Activated naive CD8-positive, alpha-beta T cell treated with anti-CD3 and anti-CD28 coated beads, Interleukin-2, amount 50 U/mL, for 24 hours (primary cell): ENCODE results near the gene HDAC2.
A peak's percentile ranks its signal among the peaks of the same experiment; 100 is the strongest.
"Not testable (repeated sequence)": the region's sequence is repeated elsewhere in the genome, so short reads cannot be mapped to it uniquely, and the experiment has no call there.

Source experiments
- ATAC-seq: fragments of 150-1000 bp; cut with Tn5 transposase; one replicate; pipeline ENCODE4 v1.10.0; 2021
- DNase-seq: peaks from one replicate; pipeline ENCODE4 v3.0.0; 2021
- H3K27ac Mint-ChIP-seq: one replicate; pipeline ENCODE4 v1.8.0; 2021; ENCODE audit warnings: mild to moderate bottlenecking, mixed read lengths
- H3K27me3 Mint-ChIP-seq: one replicate; pipeline ENCODE4 v1.8.0; 2021; ENCODE audit warnings: mixed read lengths
- H3K36me3 Mint-ChIP-seq: one replicate; pipeline ENCODE4 v1.8.0; 2021; ENCODE audit warnings: low read depth, mixed read lengths
- H3K4me1 Mint-ChIP-seq: one replicate; pipeline ENCODE4 v1.8.0; 2021; ENCODE audit warnings: mixed read lengths
- H3K4me3 Mint-ChIP-seq: one replicate; pipeline ENCODE4 v1.8.0; 2021; ENCODE audit warnings: mild to moderate bottlenecking, moderate library complexity, mixed read lengths
- H3K9me3 Mint-ChIP-seq: one replicate; pipeline ENCODE4 v1.8.0; 2021; ENCODE audit warnings: mixed read lengths

HDAC2 gene

GRCh38 chr6:113989675-113990074 lies 18.7 kb upstream of the HDAC2 start:
- DNase-seq = no peak
- Mint-ChIP-seq H3K27me3 (no peaks in the 10 kb centered on the region), H3K4me3 (no peak overlapping the region), H3K4me1 (no peaks in the 10 kb centered on the region), H3K36me3 (no peaks in the 10 kb centered on the region), H3K27ac (no peak overlapping the region), H3K9me3 (peaks cover 5% of the 10 kb centered on the region)
- no peak for ATAC-seq

GRCh38 chr6:113982675-113983074 lies 11.7 kb upstream of the HDAC2 start:
- not testable (repeated sequence) for ATAC-seq, H3K36me3 Mint-ChIP-seq, H3K27ac Mint-ChIP-seq, DNase-seq, H3K9me3 Mint-ChIP-seq, H3K4me1 Mint-ChIP-seq, H3K4me3 Mint-ChIP-seq, H3K27me3 Mint-ChIP-seq

- DNase-seq (no peak), ATAC-seq (no peak)
- peaks cover 2% of the 10 kb centered on the region for H3K4me1 Mint-ChIP-seq
- no peak overlapping the region for H3K27ac Mint-ChIP-seq
- H3K4me3 Mint-ChIP-seq = no peak overlapping the region
- H3K27me3 Mint-ChIP-seq = peaks cover 2% of the 10 kb centered on the region
- H3K36me3 Mint-ChIP-seq = no peaks in the 10 kb centered on the region
- H3K9me3 Mint-ChIP-seq = no peaks in the 10 kb centered on the region
Observed at GRCh38 chr6:113982055-113982550, 11.2 kb upstream of the HDAC2 start.

GRCh38 chr6:113980937-113981554 lies 10.1 kb upstream of the HDAC2 start:
- no peaks in the 10 kb centered on the region for H3K9me3 Mint-ChIP-seq
- H3K4me1 Mint-ChIP-seq = peaks cover 2% of the 10 kb centered on the region
- DNase-seq (no peak), ATAC-seq (peak; percentile 68)
- no peak overlapping the region for H3K4me3 Mint-ChIP-seq
- H3K27me3 Mint-ChIP-seq = peaks cover 2% of the 10 kb centered on the region
- H3K27ac Mint-ChIP-seq = no peak overlapping the region
- H3K36me3 Mint-ChIP-seq = no peaks in the 10 kb centered on the region

- DNase-seq (no peak), ATAC-seq (no peak)
- peaks cover 2% of the 10 kb centered on the region for H3K4me1 Mint-ChIP-seq
- no peaks in the 10 kb centered on the region for H3K9me3 Mint-ChIP-seq
- H3K4me3 Mint-ChIP-seq = no peak overlapping the region
- H3K36me3 Mint-ChIP-seq = no peaks in the 10 kb centered on the region
- H3K27ac Mint-ChIP-seq = no peak overlapping the region
- H3K27me3 Mint-ChIP-seq = peaks cover 2% of the 10 kb centered on the region
Observed at GRCh38 chr6:113979937-113980336, 9.0 kb upstream of the HDAC2 start.

GRCh38 chr6:113978084-113978675 lies 7.2 kb upstream of the HDAC2 start:
- DNase-seq = no peak
- Mint-ChIP-seq H3K4me1 (peaks cover 2% of the 10 kb centered on the region), H3K27me3 (peaks cover 2% of the 10 kb centered on the region), H3K4me3 (no peak overlapping the region), H3K36me3 (no peaks in the 10 kb centered on the region), H3K9me3 (no peaks in the 10 kb centered on the region), H3K27ac (no peak overlapping the region)
- ATAC-seq = no peak

GRCh38 chr6:113976806-113977205 lies 5.9 kb upstream of the HDAC2 start:
- DNase-seq (no peak), ATAC-seq (no peak)
- Mint-ChIP-seq H3K36me3 (peaks cover 2% of the 10 kb centered on the region), H3K9me3 (no peaks in the 10 kb centered on the region), H3K4me1 (peaks cover 10% of the 10 kb centered on the region), H3K27me3 (peaks cover 2% of the 10 kb centered on the region), H3K4me3 (no peak overlapping the region), H3K27ac (no peak overlapping the region)

GRCh38 chr6:113971741-113972140 lies 793 bp upstream of the HDAC2 start:
- Mint-ChIP-seq H3K36me3 (peaks cover 6% of the 10 kb centered on the region), H3K9me3 (no peaks in the 10 kb centered on the region), H3K4me1 (peaks cover 41% of the 10 kb centered on the region), H3K27me3 (no peaks in the 10 kb centered on the region), H3K27ac (peak overlapping the region; percentile 97), H3K4me3 (peak overlapping the region; percentile 97)
- DNase-seq = no peak
- no peak for ATAC-seq

- Mint-ChIP-seq H3K36me3 (peaks cover 8% of the 10 kb centered on the region), H3K9me3 (no peaks in the 10 kb centered on the region), H3K4me3 (peak overlapping the region; percentile 97), H3K4me1 (peaks cover 49% of the 10 kb centered on the region), H3K27me3 (no peaks in the 10 kb centered on the region), H3K27ac (peak overlapping the region; percentile 97)
- DNase-seq = peak; percentile 60
- peak; percentile 38 for ATAC-seq
Observed at GRCh38 chr6:113969888-113970804, 802 bp downstream of the HDAC2 start.

- peaks cover 11% of the 10 kb centered on the region for H3K36me3 Mint-ChIP-seq
- DNase-seq (no peak), ATAC-seq (no peak)
- H3K27ac Mint-ChIP-seq = no peak overlapping the region
- H3K27me3 Mint-ChIP-seq = no peaks in the 10 kb centered on the region
- H3K4me3 Mint-ChIP-seq = peak overlapping the region; percentile 97
- peaks cover 63% of the 10 kb centered on the region for H3K4me1 Mint-ChIP-seq
- no peaks in the 10 kb centered on the region for H3K9me3 Mint-ChIP-seq
Observed at GRCh38 chr6:113968472-113968871, 2.5 kb downstream of the HDAC2 start.

- no peak overlapping the region for H3K4me3 Mint-ChIP-seq
- ATAC-seq (no peak), DNase-seq (no peak)
- H3K36me3 Mint-ChIP-seq = peaks cover 11% of the 10 kb centered on the region
- no peaks in the 10 kb centered on the region for H3K9me3 Mint-ChIP-seq
- H3K27ac Mint-ChIP-seq = no peak overlapping the region
- no peaks in the 10 kb centered on the region for H3K27me3 Mint-ChIP-seq
- peaks cover 64% of the 10 kb centered on the region for H3K4me1 Mint-ChIP-seq
Observed at GRCh38 chr6:113967777-113968176, 3.2 kb downstream of the HDAC2 start.

GRCh38 chr6:113960795-113961194 lies 10.2 kb downstream of the HDAC2 start:
- no peaks in the 10 kb centered on the region for H3K9me3 Mint-ChIP-seq
- peak; percentile 40 for ATAC-seq
- H3K27ac Mint-ChIP-seq = no peak overlapping the region
- H3K4me3 Mint-ChIP-seq = no peak overlapping the region
- no peaks in the 10 kb centered on the region for H3K27me3 Mint-ChIP-seq
- H3K36me3 Mint-ChIP-seq = peaks cover 21% of the 10 kb centered on the region
- H3K4me1 Mint-ChIP-seq = peaks cover 41% of the 10 kb centered on the region
- DNase-seq = no peak

- H3K27me3 Mint-ChIP-seq = no peaks in the 10 kb centered on the region
Observed at GRCh38 chr6:113959235-113959634, 11.7 kb downstream of the HDAC2 start.

GRCh38 chr6:113954653-113955052 lies 16.3 kb downstream of the HDAC2 start:
- H3K27me3 Mint-ChIP-seq = no peaks in the 10 kb centered on the region
- H3K4me1 Mint-ChIP-seq = peaks cover 3% of the 10 kb centered on the region
- ATAC-seq = no peak
- no peaks in the 10 kb centered on the region for H3K9me3 Mint-ChIP-seq
- no peak for DNase-seq
- H3K36me3 Mint-ChIP-seq = peaks cover 37% of the 10 kb centered on the region
- no peak overlapping the region for H3K27ac Mint-ChIP-seq
- H3K4me3 Mint-ChIP-seq = no peak overlapping the region

More at GRCh38 chr6:113959235-113959634, 11.7 kb downstream of the HDAC2 start:
- Mint-ChIP-seq H3K4me3 (no peak overlapping the region), H3K9me3 (no peaks in the 10 kb centered on the region), H3K36me3 (peaks cover 25% of the 10 kb centered on the region), H3K27ac (no peak overlapping the region), H3K4me1 (peaks cover 28% of the 10 kb centered on the region)
- no peak for ATAC-seq
- no peak for DNase-seq

- Mint-ChIP-seq H3K27me3 (no peaks in the 10 kb centered on the region), H3K4me1 (peaks cover 3% of the 10 kb centered on the region), H3K36me3 (peaks cover 31% of the 10 kb centered on the region), H3K9me3 (no peaks in the 10 kb centered on the region), H3K4me3 (no peak overlapping the region), H3K27ac (no peak overlapping the region)
- ATAC-seq (no peak), DNase-seq (no peak)
Observed at GRCh38 chr6:113953346-113953745, 17.6 kb downstream of the HDAC2 start.
